ENCODE results near the gene SYP.
"Not testable (repeated sequence)": the region's sequence is repeated elsewhere in the genome, so short reads cannot be mapped to it uniquely, and the experiment has no call there.

- TF ChIP-seq CTCF (IDR thresholded peaks at IDR 0.05); EZH2 (IDR thresholded peaks at IDR 0.05; ENCODE audit: borderline replicate concordance, insufficient read depth, low read depth, low read length, poor library complexity, severe bottlenecking): not testable (repeated sequence)
These were observed 26.4 kb downstream of the SYP start for GRCh38 chrX:49173544-49173943.

Data from B cell (primary cell).